Ovary (tissue), 3 donors: Measurements from ENCODE around the gene DEFB132.
A peak's percentile ranks its signal among the peaks of the same experiment; 100 is the strongest.

ENCODE experiments used
- POLR2A ChIP-seq: fragments of 450-650 bp; IDR thresholded peaks from one replicate; pipeline ENCODE4 v1.6.1; 2017; ENCODE audit warnings: antibody characterized with exemption, mild to moderate bottlenecking, moderate library complexity
- TF ChIP-seq, protein P1 (sequence below), 3 donors: fragments of 450-650 bp in 2 of 3; fragments of 200-600 bp in 1 of 3; IDR thresholded peaks; one replicate each; pipeline versions ENCODE4 v1.5.1 to v1.8.0; 2016 to 2022; ENCODE audit warnings: antibody characterized with exemption in 3 of 3, mild to moderate bottlenecking in 1 of 3
- donor health status: DM: no; HTN: no; CAD: no.

DNA sequence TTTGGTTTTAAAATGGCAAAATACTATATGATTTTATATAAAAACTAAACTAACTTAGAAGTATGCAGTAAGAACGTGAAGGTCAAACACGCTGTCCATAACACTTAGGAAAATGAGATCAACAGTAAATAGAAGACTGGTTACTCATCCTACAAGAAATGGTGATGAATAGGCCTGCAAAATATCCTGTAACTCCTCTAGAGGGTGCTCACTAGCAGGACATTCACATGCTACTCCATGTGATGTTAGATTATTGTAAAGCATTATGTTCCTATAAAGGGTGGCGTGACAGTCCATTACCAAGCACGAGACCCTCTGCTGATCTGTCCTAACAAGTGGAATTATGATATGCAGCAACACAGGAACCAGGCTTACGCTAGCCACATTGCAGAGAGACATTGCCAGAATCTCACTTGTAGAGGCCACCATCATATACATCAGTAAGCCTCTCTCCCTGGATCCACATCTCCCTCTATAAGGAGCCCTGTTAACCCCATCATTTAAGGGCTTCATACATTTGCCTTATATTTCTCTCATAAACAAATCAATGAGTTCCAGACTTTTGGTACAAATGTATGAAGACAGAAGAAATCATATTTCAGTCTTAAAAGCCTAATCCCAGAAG, 48.5 kb upstream of the DEFB132 start:
- TF ChIP-seq, protein P1, sequence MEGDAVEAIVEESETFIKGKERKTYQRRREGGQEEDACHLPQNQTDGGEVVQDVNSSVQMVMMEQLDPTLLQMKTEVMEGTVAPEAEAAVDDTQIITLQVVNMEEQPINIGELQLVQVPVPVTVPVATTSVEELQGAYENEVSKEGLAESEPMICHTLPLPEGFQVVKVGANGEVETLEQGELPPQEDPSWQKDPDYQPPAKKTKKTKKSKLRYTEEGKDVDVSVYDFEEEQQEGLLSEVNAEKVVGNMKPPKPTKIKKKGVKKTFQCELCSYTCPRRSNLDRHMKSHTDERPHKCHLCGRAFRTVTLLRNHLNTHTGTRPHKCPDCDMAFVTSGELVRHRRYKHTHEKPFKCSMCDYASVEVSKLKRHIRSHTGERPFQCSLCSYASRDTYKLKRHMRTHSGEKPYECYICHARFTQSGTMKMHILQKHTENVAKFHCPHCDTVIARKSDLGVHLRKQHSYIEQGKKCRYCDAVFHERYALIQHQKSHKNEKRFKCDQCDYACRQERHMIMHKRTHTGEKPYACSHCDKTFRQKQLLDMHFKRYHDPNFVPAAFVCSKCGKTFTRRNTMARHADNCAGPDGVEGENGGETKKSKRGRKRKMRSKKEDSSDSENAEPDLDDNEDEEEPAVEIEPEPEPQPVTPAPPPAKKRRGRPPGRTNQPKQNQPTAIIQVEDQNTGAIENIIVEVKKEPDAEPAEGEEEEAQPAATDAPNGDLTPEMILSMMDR (IDR thresholded peaks at IDR 0.05): peak; percentile 14 to 36 (median 24)
- no peak for TF ChIP-seq POLR2A
